Activated gamma-delta T cell (primary cell): ENCODE results near the gene MEIS2.

ENCODE experiments used
- DNase-seq: peaks from one replicate; lab custom pipeline; 2025; lab: John Stamatoyannopoulos, UW

MEIS2 gene

DNA sequence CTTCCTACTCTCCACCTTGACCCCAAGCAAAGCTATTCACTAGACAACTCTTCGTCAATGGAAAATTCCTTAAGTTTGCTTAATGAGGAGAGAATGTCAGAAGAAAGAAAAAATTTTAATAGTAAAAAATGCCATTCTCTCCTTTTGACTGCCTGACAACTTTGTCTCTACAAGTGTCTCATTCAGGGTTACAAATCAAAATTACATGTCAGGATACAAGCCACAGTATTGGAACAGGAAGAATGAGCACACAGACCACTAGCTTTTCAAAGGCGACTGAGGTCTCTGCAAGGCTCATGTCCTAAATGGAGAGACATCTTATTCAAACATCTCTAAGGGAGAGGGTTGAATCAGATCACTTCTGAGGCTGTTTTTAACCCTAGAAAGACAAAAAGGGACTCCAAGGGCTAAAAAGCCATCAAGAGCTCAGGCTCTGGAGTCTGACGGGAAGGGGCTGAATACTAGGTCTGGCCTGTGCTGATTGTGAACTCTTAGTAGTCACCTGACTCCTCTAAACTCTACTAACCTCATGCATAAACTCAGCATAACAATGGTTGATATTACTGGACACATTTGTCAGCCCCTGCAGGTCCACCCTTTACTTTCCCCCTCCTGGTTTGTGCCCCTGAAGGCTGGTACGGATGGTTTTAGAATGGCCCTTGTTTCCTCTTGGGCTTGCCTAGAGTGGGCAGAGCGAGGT lies 12.8 kb upstream of the MEIS2 start:
- no peak for DNase-seq

DNA sequence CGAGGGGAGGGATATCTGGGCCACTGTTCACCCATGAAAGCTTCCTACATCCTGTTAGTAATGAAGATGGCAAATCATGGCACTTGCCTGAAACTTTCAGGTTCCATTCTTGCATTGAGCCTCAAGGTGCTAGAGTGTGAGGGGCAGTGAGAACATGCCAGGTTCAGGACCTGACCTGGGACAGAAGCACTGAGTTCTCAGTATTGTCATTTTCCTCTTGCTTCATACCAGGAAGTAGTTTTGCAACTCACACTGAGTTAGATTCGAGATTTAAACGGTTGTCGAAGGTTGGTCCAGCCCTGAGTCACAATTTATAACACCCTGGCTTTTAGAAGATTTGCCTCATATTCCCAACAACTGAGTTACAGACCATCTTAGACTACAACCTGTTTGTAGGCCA lies 11.8 kb upstream of the MEIS2 start:
- DNase-seq = no peak

DNA sequence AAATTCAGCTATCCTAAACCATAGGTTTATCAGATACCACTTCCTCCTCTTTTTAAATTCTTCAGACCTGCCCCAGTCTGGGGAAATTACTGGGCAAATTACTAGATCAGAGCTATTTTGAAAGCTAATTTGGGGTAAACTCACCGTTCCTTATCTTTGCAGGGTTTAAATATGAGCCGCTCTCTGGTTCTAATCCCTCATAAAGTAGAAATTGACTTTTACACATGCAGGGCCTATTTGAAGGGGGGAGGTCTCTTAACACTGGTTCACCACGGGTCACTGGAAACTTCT lies 11.0 kb upstream of the MEIS2 start:
- DNase-seq = no peak

DNA sequence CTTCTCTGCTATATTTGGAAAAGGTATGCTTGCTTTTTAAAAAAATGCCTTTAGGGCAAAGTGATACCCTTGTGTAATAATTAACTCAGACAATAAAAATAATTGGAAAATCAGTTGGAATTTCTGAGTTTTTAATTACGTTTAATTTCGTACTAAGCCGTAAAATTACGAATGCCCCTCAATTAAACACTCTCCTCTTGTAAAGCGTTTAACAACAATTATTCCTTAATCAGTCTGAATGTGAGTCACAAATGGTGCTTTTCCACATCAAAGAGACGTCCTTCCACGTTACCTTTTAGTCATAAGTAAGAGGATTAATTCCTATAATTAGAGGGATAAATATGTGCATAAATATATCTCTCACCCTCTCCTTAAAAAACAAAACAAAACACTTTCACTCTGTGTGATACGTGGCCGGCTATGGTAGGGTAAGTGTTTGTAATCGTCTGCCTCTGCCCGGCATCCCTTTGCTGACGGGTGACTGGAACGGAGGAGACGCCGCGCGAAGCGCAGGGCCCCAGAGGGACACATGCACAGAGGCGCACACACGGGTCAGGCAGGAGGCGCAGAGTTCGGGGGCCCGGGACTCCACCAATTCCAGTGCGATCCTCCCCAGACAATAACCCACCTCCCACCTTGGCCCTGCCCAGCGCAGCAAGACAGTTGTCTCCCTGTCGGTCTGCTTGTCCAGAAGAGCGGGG lies 9.7 kb upstream of the MEIS2 start:
- DNase-seq = no peak

DNA sequence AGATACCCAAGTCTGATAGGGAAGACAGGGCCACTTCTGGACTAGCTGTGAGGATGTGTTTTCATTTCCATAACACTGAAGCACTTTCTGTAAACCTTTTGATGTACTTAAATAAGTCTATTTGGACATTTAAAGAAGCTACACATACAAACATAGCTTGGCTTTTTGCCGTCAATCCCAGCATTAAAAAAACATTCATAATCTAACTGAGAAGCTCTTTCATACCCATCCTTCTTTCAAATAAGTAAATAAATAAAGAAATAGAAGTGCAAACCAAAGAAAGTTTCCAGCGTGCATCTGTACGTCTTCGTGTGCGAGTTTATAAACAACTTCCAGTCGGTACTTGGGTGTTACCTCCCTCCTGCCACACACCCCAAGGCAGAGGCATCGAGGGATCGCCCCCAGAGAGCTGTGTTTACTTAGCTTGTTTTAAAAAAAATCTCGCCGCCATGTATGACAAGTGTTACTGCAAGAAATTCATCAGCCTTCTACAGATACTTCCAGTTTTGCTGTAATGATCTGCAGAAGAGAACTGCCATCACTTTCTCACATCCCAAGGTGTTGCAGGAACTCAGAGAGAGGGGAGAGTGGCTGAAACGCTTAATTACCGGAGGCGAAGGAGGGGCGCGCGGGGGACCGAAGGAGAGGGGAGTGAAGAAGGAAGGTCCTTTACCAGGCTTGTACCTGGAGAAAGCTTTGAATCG lies 9.0 kb upstream of the MEIS2 start:
- no peak for DNase-seq

DNA sequence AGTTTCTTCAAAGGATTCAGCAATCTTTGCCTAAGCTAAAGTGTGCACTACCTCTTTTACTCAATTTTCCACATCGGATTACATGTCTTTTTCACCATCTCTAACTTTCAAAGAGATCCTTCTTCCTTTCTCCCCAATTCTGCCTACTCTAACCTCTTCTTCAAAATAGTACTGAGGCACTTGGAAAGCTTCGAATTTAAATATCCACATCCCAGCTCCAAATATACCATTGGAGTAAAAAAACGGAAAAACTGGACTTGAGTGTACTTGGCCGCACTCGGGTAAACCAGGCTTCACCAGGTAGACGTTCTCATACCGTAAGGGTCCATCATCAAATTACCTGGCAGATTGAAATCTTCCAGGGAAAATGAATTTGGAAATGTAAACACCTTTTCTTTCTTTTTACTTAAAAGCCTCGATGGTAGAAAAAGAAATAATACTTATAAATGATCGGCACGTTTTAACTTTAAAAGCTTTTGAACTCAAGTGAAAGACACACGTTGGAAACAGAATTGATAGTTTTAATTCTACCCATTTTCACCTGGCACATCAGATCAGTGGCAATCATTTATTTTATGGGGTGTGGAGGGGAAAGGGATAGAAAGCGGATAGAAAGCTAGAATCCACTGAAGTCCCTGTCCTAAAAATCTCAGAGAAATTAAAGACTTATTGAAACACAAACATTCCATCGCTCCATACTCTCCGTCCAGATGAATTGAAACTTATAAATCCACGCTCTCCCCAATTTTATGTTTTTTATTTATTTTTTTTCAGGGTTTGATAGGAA lies 8.2 kb upstream of the MEIS2 start:
- DNase-seq = no peak

DNA sequence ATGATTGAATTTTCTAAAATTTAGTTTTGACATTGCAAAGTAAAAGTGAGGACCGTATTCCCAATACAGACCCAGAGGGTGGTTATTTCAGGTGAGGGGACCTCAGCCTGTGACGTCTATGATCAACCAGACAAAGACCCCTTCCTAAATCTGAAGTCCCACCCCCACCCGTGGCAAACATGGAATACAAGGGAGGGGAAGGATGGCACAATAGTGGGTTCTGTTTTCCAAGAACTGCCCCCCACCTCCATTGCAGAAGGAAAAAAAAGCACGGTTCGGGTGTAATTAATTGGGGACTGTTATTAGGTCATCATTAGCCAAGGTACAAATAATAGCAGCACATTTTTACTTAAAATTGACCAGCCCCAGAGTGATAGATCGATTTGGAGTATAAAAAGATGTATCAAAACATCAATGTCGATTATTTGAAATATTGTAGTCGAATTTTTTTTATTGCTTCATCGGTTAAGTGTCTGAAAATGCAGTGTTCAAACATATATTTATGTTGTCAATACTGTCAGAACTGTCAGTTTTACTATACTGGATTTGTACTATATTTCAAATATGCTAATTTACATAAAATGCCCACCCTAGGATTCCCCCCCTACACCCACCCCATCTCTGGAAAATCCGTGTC lies 7.5 kb upstream of the MEIS2 start:
- no peak for DNase-seq

DNA sequence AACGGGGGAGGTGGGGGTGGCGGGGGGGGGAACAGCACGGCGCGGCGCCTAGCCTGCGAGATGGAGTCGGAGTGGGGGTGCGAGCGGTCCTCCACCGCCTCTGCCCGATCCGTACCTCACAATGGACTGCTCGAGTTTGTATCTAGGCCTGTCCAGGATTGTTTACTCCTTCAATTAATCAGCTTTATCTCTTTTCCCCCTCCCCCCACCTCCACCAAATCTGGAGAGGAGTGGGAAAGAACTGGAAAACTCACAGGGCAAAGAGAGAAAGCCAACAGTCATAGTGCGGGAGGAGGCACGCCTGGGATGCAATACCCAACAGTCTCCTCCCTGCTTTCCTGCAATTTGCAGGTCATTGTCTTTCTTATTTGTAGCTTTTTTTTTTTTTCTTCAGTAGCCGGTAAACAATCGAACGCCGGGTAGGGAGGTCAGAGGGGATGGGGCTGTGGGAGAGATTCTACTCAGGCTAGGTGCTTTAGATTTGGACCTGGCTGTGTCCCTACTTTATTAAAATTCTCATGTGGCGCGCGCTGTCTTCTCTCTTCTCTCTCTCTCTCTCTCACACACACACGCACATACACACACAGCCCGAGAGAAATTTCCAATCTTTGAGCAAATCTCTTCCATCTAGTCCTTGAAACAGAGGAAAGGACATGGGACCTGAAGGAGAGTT lies 6.9 kb upstream of the MEIS2 start:
- DNase-seq = no peak

DNA sequence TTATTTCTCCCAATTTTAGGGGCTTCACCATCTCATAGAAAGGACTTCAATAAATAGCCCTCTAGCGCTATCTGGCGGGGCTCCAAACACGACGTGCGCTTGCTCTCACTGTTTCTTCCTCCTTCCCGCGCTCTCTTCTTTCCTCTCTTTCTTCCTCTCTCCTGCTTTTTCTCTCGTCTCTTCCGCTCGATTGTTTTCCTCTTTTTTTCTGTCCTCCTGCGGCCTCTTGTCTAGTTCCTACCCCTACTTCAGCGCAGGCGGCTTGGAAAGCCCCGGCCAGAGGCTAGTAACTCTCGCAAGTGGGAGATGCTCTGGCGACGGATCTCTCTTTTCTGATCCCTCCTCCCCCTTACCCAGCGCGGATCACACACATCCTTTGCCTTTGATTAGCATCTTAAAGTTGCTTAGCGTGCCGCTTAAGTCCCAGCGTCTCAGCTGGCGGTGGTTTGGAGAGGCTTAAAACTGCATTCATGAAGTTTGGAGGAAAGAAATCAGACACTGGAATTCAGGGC lies 6.2 kb upstream of the MEIS2 start:
- DNase-seq = no peak

DNA sequence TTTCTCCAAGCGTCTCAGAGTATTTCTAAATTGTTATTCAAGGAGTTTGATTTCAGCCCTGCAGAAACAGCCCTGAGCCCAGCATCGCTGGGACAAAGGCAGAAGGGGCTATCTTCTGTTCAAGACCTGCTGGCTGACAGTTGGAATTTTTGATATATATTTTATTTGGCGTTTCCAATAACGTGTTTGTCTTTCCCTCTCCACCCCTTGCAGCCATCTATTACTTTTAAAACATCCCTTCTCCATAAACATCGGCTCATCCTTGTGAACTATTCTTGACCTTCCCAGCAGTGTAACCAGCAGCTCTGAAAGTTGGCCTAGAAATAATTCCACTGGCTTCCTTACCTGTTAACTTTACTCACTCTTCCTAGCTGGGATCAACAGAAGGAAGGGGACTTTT lies 5.5 kb upstream of the MEIS2 start:
- DNase-seq = no peak

DNA sequence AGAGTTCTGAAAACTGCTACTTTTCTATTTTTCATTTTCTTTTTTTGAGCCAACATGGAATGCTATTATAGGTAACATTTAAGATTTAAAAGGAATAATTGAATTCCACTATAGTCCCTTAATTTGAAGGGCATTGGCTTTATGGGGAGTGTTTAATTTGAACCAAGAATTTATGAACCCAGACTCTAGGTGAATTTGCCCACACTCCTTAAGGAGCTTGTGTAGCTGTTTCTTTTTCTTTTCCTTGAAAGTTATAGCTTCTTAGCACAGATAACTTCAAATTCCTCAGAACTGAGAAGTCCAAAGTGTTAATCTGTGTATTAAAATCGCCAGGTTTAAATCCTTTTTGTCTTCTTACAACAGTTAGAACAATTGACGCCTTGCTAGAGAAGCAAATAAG lies 4.7 kb upstream of the MEIS2 start:
- no peak for DNase-seq

DNA sequence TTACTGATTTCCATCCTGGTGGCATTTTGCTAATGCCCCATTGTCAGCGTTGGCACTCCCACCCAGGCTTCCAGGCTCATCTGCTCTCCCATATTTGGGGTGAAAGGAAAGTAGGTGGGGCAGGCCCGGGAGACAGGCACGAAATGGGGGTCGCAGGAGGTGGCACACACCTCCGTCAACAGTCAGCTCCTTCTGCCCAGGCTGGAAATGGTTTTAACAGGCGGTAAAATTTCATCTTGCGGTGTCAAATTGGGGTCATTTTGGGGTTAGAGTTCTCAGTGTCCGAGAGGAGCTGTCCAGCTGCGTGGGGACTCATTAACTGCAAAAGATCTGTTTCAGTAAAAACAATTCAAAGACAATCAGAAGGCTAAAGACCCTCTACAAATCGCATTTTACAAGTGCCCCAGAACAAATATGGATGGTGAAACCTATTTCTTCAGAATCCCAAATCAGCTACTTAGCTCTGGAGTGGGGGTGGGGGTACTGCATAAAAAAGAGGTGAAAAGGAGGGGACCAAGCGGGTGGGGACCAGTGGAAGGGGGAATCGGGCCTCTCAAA lies 4.2 kb upstream of the MEIS2 start:
- no peak for DNase-seq

DNA sequence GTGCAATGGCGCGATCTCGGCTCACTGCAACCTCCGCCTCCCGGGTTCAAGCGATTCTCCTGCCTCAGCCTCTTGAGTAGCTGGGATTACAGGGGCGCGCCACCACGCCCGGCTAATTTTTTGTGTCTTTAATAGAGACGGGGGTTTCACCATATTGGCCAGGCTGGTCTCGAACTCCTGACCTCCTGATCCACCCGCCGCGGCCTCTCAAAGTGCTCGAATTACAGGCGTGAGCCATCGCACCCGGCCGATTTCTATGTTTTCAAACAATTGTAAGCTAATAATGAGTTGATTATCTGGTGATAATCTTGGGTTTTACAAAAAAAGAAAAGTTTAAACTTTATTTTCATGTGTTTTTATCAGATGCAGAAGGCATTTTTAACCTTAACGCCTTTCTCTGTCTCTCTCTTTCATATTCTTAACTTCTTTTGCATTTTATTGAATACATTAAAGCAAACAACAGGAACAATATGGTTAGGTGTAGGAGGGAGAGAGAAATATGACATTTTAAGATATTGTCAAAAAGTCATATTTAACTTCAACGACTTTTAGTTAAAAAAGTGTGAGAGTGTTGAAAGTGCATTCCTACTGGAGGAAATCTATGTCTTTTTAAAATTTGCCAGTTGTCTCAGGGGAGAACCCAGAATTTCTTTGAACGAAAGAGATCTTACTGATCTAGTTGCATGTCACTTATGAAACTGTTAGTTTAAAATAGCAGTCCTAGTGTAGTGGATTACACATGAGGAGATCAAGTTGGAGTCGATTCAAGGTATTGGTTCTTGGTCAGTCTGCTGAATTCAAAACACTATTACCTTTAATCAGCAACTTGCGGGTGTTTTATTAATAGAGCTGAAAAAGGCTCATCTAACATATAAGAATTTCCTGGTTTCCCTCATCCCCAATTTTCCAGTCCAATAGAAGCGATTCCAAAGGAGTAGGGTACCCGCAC lies 3.4 kb upstream of the MEIS2 start:
- DNase-seq = no peak

DNA sequence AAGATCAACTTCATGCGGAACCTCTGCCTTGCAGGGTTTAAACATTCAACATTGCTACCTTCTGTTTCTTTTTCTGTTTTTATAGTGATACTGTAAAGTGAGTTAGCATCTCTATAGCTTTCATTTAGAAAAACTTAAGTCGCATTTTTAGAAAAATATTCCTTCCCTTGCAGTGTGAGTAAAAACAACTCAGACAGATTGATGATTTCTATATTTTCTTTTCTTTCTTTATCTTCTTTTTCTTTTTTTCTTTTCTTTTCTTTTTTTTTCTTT lies 2.8 kb upstream of the MEIS2 start:
- DNase-seq = no peak

DNA sequence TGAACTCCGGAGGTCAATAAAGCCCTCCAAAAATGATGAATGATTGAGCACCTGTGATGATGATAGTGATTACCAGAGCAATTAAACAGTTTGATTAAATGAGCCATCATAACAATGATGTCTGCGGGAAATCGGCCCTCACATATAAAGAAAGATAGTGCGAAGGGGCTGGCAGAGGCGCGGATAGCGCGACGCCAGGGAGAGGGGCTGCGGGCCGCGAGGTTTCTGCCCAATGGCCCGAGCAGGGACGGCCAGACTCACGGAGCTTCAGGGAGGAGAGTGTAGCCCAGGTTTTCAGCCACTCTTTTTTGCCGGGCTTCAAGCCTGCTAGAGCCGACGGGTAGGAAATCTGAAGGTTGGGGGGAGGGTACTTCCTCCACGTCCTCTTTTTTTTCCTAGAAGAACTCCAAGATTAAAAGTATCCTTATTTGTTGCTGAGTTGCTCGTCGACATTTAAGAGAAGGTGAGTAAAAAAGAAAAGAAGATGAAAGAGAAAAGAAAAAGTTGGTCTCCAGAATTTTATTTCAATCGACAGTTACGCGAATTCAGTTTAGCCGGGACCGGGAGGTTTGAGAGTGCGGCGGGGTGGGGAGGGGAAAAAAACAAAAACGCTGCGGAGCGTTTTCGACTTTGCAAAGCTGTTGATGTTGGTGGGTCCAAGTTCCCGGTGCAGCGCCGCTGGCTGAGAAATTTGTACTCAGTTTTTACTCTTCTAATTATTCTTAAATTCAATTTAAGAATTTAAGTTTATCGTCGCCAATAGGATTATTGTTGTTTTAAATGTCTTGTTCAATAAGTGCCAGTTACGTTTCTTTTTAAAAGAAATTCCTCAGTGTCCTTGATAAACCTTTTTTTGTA lies 2.2 kb upstream of the MEIS2 start:
- DNase-seq = no peak

DNA sequence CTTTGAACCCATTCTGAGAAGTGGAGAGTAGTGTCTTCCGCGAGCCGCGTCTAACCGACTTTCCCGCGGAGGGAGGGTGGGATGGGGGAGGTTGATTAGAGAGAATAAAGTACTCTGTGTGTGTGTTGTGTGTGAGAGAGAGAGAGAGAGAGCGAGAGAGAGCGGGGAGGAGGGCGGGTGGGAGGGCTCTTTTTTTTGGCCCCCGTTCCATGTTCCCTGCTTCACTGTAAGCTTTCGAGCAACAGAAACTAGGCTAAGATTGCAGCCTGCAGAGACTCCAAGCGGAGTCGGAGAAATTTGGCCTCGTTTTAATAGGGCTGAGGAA lies 1.6 kb upstream of the MEIS2 start:
- DNase-seq = no peak

DNA sequence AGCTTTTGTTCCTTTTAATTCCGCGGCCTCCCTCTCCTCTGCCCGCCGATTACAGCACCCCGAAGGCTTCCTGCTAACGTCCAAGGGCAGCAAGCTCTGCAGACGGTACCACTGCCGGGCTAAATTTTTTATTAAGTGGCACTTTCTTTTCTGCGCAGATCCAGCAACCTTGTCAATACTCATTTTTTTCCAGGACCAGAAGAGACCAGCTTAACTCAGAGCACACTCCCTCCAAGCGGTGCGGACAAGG lies 542 bp upstream of the MEIS2 start:
- DNase-seq = no peak

DNA sequence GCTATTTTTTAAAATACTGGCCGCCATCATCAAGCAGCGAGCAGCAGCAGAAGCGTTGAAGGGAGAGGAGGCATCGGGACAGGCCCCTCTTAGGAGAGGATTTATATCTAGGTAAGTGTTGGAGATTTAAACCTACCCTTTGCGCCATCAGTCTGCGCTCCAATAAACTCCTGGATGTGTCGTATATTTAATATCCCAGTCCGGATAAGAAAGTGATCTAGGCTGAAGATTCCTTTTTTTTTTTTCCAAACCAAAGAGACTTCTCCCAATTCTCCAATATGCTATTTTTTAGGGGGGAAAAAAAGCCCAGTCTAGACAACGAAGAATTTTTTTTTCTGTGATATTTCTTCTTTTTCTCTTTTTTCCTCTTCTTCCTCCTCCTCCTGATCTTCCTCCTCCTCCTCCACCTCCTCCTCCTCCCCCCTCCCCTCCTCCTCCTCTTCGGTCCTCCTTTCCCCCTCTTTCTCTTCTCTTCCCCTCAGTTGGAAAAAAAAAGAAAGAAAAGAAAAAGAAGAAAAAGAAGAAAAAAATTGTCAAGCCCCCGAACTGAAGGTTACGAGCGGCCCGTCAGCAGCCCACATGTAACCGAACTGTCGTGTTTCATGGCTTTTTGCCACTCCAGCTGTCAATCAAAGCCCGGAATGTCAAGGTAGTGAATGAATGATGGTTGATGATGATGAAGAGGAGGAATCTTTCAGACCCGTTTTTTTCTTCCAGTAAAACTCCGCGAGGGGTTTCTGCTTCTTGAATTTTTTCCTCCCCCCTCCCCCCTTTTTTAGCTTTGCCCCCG lies 835 bp downstream of the MEIS2 start:
- no peak for DNase-seq
